Epidermal melanocyte (primary cell): Measurements from ENCODE around the gene LENG1.

Source experiments
- DNase-seq: peaks from one replicate; pipeline ENCODE4 v3.0.0; 2011; ENCODE audit warnings: low spot score; ENCODE audit not compliant: insufficient read length

Gene LENG1

DNA sequence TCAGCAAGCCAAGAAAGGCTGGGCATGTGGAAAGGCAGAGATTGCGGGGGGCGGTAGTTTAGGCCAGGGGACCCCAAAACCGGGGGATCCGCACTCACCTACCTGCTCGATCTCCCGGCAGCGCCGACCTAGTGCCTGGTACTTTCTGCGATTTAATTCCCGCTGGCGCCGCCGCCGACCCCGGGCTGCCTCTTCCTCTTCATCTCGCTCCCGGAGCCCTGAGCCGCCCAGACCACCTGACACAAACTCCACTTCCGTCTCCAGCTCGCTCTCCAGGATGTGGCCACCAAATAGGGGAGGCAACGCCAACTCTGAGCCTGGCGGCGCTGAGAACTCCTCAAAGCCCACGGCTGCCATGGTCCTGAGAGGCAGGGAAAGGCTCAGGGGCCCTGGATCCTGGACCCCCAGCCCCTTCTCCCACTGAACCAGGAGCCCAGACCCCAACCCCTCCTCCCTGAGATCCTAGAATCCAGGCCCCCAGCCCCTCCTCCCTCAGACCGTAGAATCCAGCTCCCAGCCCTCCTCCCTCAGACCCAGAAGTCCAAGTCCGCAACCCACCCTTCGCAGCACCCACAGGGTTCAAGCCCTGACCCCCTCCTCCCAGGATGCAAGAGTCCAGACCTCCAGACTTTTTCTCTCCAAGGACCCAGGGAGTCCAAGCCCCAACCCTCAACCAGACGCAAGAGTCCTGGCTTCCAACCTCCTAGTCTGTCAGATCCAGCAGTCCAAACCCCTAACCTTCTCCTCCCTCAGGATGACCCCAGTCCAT is 45.0 kb downstream of the LENG1 start:
- DNase-seq = no peak

DNA sequence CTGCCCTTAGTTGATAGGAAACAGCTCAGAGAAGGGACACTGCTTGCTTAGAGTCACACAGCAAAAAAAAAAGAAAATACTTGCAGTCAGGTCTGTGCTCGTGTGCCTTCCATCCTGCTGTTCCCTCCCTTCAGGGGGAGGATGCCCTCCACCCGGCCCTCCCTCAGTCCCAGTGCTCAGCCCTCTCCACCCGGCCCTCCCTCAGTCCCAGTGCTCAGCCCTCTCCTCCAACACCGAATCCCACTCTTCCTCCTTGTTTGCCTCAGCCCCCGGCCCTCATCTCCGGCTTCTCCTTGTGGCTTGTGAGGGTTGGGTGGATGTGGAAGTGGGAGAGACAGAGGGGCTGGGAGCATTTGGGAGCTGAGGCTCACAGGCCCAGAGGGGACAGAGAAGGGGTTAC is 49.9 kb downstream of the LENG1 start:
- DNase-seq = no peak

DNA sequence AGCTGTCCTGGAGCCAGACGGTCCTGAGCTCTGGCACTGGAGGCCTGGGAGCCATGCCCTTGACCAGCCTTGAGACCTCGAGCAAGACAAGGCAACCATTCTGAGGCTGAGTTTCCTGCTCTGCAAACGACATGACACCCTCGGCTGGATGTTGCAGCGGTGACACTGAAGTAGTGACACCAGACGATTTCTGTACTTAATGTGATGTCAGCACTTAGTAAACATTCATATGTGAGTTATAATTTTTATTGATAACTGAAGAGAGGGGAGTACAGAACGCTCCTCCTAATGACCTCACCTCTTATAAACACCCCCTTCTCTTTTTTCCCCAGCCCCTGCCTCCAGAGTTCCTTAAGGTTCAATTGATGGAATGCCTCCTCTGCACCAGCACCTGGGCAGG is 51.0 kb downstream of the LENG1 start:
- DNase-seq = no peak

DNA sequence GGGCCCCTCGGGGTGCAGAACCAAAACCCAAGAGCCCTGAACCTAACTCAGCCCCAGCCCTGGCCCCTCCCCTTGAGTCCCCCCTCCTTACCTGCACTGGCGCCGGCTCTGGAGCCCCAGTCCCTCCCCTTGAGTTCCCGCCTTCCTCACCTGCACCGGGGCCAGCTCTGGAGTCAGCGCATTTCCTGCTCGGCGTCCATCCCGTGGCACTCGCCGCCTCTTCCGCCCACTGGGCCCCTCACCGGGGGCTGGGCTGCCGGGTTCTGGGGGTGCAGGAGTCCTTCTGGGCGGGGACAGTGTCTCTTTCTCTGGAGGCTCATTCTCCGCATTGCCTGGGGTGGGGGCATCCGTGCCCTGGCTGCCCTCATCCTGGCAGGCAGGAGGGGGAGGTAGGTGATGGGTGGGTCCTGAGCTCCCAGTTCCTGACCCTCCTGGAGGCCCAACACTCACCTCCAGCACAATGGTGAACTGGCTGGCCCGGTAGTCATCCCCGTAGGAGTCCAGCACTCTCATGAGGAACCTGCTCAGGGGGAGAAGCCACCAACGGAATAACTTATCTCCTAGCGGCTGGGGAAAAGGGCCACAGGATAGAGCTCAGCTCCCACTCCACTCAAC is 51.5 kb downstream of the LENG1 start:
- no peak for DNase-seq

DNA sequence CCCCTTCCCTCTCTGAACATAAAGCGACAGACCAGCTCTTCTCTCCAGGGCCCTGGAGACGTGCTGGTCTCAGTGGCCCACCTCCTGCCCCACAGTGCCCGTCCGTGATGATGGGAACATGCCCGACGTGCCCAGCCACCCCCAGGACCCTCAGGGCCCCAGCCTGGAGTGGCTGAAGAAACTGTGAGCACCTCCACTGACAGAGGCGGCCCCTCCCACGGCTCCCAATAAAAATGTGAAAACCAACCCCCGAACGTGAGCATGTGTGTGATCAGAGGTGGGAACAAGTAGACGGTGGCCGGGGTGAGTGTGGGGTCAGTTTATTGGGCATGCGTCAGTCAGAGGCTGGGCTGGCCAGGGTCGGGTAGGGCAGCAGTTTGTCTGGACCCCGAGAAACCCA is 52.8 kb downstream of the LENG1 start:
- no peak for DNase-seq

DNA sequence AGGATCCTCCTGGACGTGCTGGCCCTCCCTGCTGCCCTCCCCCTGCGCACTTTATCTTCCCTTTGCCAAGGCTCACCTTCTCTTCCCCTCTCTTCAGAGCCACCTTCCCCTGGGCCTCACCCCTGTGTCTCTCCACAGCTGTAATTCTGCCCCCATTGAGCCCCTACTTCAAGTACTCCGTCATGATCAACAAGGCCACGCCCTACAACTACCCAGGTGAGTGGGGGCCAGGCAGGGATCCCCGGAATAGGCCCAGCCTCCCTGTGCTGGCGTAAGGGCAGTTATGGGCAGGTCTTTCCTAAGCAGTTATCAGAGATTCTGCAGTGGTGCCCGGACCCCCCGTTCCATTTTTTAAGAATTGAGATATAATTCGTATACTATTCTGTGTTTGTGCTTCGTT is 53.7 kb downstream of the LENG1 start:
- no peak for DNase-seq
